PFSK-1 (cell line): Measurements from ENCODE around the gene APOL6.

Source experiments
- FOXP2 ChIP-seq: optimal IDR thresholded peaks from 2 replicates; pipeline ENCODE3; 2011; ENCODE audit warnings: borderline replicate concordance, control low read depth, inconsistent platforms; ENCODE audit not compliant: insufficient read depth; ENCODE audit errors: extremely low read length, extremely low read depth
- POLR2AphosphoS5 ChIP-seq: IDR thresholded peaks from 2 replicates; pipeline ENCODE4 v1.6.1; 2012; ENCODE audit warnings: low read depth, mild to moderate bottlenecking, control low read depth, low read length, moderate library complexity
- REST ChIP-seq, 2 experiments: IDR thresholded peaks; 2 replicates each; pipeline versions ENCODE4 v1.6.1 to v1.8.0; 2011 to 2012; ENCODE audit warnings: low read depth in 2 of 2, low read length in 2 of 2, control low read depth in 1 of 2, inconsistent platforms in 1 of 2, mild to moderate bottlenecking in 1 of 2, moderate library complexity in 1 of 2; ENCODE audit not compliant: insufficient read depth in 1 of 2
- SIN3A ChIP-seq: IDR thresholded peaks from 2 replicates; pipeline ENCODE4 v1.6.1; 2012; ENCODE audit warnings: mild to moderate bottlenecking, low read length, moderate library complexity, borderline replicate concordance; ENCODE audit not compliant: insufficient read depth
- TAF1 ChIP-seq: IDR thresholded peaks from 2 replicates; pipeline ENCODE4 v1.6.1; 2012; ENCODE audit warnings: low read length, control low read depth, borderline replicate concordance; ENCODE audit not compliant: insufficient read depth

Gene APOL6

GRCh38 chr22:35627267-35628041 is 20.8 kb upstream of the APOL6 start:
- TF ChIP-seq TAF1, result no peak
- TF ChIP-seq FOXP2, result no peak
- no peak for TF ChIP-seq SIN3A
- TF ChIP-seq REST (IDR thresholded peaks at IDR 0.05; ENCODE audit: insufficient read depth in 1 of 2, low read depth in 2 of 2, low read length in 2 of 2), result no peak
- no peak for TF ChIP-seq POLR2AphosphoS5

- TF ChIP-seq REST (IDR thresholded peaks at IDR 0.05; ENCODE audit: insufficient read depth in 1 of 2, low read depth in 2 of 2, low read length in 2 of 2) (no peak), FOXP2 (no peak), POLR2AphosphoS5 (no peak), TAF1 (no peak), SIN3A (no peak)
These were observed 19.5 kb upstream of the APOL6 start for GRCh38 chr22:35628732-35629131.

- TF ChIP-seq FOXP2 (no peak), TAF1 (no peak), REST (IDR thresholded peaks at IDR 0.05; ENCODE audit: insufficient read depth in 1 of 2, low read depth in 2 of 2, low read length in 2 of 2) (no peak), POLR2AphosphoS5 (no peak), SIN3A (no peak)
These were observed 18.6 kb upstream of the APOL6 start for GRCh38 chr22:35629406-35630216.

GRCh38 chr22:35630387-35630793 is 17.9 kb upstream of the APOL6 start:
- TF ChIP-seq REST (IDR thresholded peaks at IDR 0.05; ENCODE audit: insufficient read depth in 1 of 2, low read depth in 2 of 2, low read length in 2 of 2), result no peak
- TF ChIP-seq POLR2AphosphoS5, result no peak
- no peak for TF ChIP-seq TAF1
- no peak for TF ChIP-seq SIN3A
- TF ChIP-seq FOXP2, result no peak
